K562 (cell line): ENCODE data around the gene MYH7B. TPM values are rescaled to one million over a fixed set of nuclear protein-coding genes. Genes with fewer than 3 reads are reported as not detected.
A peak's percentile ranks its signal among the peaks of the same experiment; 100 is the strongest.

Experiments used
- ATAC-seq: fragments of 200-7000 bp; cut with Tn5 transposase; 3 replicates; pipeline ENCODE4 v1.9.1; 2020; ENCODE audit warnings: moderate library complexity
- BruUV-seq: library from RNA; stranded (reverse); fragments of 400-500 nt; replicated peaks from 2 replicates; lab custom pipeline; 2021; lab: Mats Ljungman, UMichigan
- CTCF ChIA-PET: fragments of 300-600 bp; formaldehyde crosslinking; extraction: SDS; loops from one replicate; lab custom pipeline; 2021; ENCODE audit warnings: low intra/inter-chr PET ratio; lab: Yijun Ruan, JAX
- POLR2A ChIA-PET: fragments of 300-600, 350-650 bp; sonication (Branson Sonifier 250); formaldehyde crosslinking; extraction: SDS; loops from one replicate; lab custom pipeline; 2021; ENCODE audit warnings: antibody characterized with exemption, inconsistent platforms; lab: Yijun Ruan, JAX
- DNase-seq, 4 experiments: peaks; one replicate each; pipeline versions ENCODE4 v3.0.0 to v3.0.0-alpha.2; 2011 to 2018; ENCODE audit warnings: low spot score in 3 of 4, mixed read lengths in 3 of 4; ENCODE audit errors: extremely low read depth in 1 of 4
- FAIRE-seq: peaks from 2 replicates; lab custom pipeline; 2011; peaks lifted over from hg19 to GRCh38; lab: Jason Lieb, UNC
- H2AFZ ChIP-seq: 2 replicates; pipeline ENCODE4 v1.6.0; 2011; ENCODE audit warnings: low read depth, low read length, control low read depth, inconsistent platforms
- H3K27ac ChIP-seq: fragments of 200-600 bp; 3 replicates; pipeline ENCODE4 v1.8.0; 2011; ENCODE audit warnings: low read depth, mild to moderate bottlenecking, control low read depth, inconsistent platforms, low read length, moderate library complexity, mixed read lengths; ENCODE audit errors: extremely low read depth
- H3K27me3 ChIP-seq, 2 experiments: fragments of 300-600 bp in 1 of 2; 2 replicates in 1 of 2; 3 replicates in 1 of 2; pipeline versions ENCODE4 v1.6.0 to v1.8.0; 2011; ENCODE audit warnings: inconsistent platforms in 2 of 2, low read length in 2 of 2, mild to moderate bottlenecking in 1 of 2, mixed read lengths in 1 of 2, moderate library complexity in 1 of 2; ENCODE audit not compliant: control insufficient read depth in 2 of 2, insufficient read depth in 2 of 2
- H3K36me3 ChIP-seq: fragments of 300-600 bp; 3 replicates; pipeline ENCODE4 v1.8.0; 2011; ENCODE audit warnings: mild to moderate bottlenecking, low read length, inconsistent platforms; ENCODE audit not compliant: control insufficient read depth, insufficient read depth
- H3K4me1 ChIP-seq, 2 experiments: fragments of 200-600 bp in 1 of 2; replicated peaks in 1 of 2; 2 replicates in 1 of 2; 3 replicates in 1 of 2; pipeline versions ENCODE4 v1.5.1 to v1.8.0; 2011; ENCODE audit warnings: inconsistent platforms in 2 of 2, low read length in 2 of 2, mild to moderate bottlenecking in 1 of 2, mixed read lengths in 1 of 2, moderate library complexity in 1 of 2; ENCODE audit not compliant: control insufficient read depth in 2 of 2, insufficient read depth in 2 of 2
- H3K4me2 ChIP-seq: 2 replicates; pipeline ENCODE4 v1.6.1; 2011; ENCODE audit warnings: low read length, control low read depth, inconsistent platforms, mixed read lengths; ENCODE audit not compliant: insufficient read depth
- H3K4me3 ChIP-seq: fragments of 200-600 bp; sonication (generic), shearing (Covaris generic); 2 replicates; pipeline ENCODE4 v1.5.1; 2016; ENCODE audit warnings: control low read depth, inconsistent platforms
- H3K79me2 ChIP-seq: fragments of 200-600 bp; 3 replicates; pipeline ENCODE4 v1.8.0; 2011; ENCODE audit warnings: low read length, inconsistent platforms; ENCODE audit not compliant: control insufficient read depth, insufficient read depth
- H3K9ac ChIP-seq, 2 experiments: 2 replicates each; pipeline versions ENCODE4 v1.6.0 to v1.6.1; 2011; ENCODE audit warnings: low read depth in 2 of 2, low read length in 2 of 2, control low read depth in 1 of 2, inconsistent platforms in 1 of 2, mild to moderate bottlenecking in 1 of 2, mixed read lengths in 1 of 2; ENCODE audit not compliant: insufficient read depth in 1 of 2
- H3K9me1 ChIP-seq: one replicate; pipeline ENCODE4 v1.6.0; 2011; ENCODE audit warnings: inconsistent platforms, mild to moderate bottlenecking, low read length, moderate library complexity; ENCODE audit not compliant: control insufficient read depth, insufficient read depth
- H3K9me3 ChIP-seq: replicated peaks from 2 replicates; pipeline ENCODE4 v1.5.1; 2011; ENCODE audit warnings: low read depth, low read length, inconsistent platforms; ENCODE audit not compliant: control insufficient read depth, insufficient read depth
- H4K20me1 ChIP-seq: replicated peaks from 2 replicates; pipeline ENCODE4 v1.6.1; 2011; ENCODE audit warnings: low read length, inconsistent platforms, mixed read lengths; ENCODE audit not compliant: control insufficient read depth, insufficient read depth
- BCOR ChIP-seq: fragments of 450-650 bp; IDR thresholded peaks from 2 replicates; pipeline ENCODE4 v1.6.1; 2016
- CBX8 ChIP-seq: fragments of 200-600 bp; sonication (generic); IDR thresholded peaks from 2 replicates; pipeline ENCODE4 v1.6.1; 2012; ENCODE audit warnings: borderline replicate concordance, mixed run types, low read depth, mild to moderate bottlenecking, moderate library complexity, mixed read lengths, low read length, control low read depth, inconsistent platforms; ENCODE audit not compliant: poor library complexity, severe bottlenecking; ENCODE audit errors: extremely low read depth
- CEBPB ChIP-seq: fragments of 450-650 bp; IDR thresholded peaks from 2 replicates; pipeline ENCODE4 v1.6.1; 2016; ENCODE audit warnings: missing genetic modification characterization, missing compliant biosample characterization
- HDGF ChIP-seq: fragments of 450-650 bp; IDR thresholded peaks from 2 replicates; pipeline ENCODE4 v1.6.1; 2016
- KDM1A ChIP-seq, 2 experiments: fragments of 450-650 bp; IDR thresholded peaks; 2 replicates each; pipeline ENCODE4 v1.6.1; 2016; ENCODE audit warnings: mild to moderate bottlenecking in 2 of 2
- POLR2AphosphoS5 ChIP-seq: IDR thresholded peaks from 2 replicates; pipeline ENCODE4 v1.6.1; 2011; ENCODE audit warnings: mild to moderate bottlenecking, low read depth, low read length, moderate library complexity; ENCODE audit not compliant: control insufficient read depth, insufficient read depth
- SAP30 ChIP-seq: fragments of 200-600 bp; sonication (generic); IDR thresholded peaks from 2 replicates; pipeline ENCODE4 v1.6.1; 2012; ENCODE audit warnings: borderline replicate concordance, low read depth, mild to moderate bottlenecking, moderate library complexity, low read length, control low read depth, inconsistent platforms; ENCODE audit not compliant: insufficient read depth, poor library complexity, severe bottlenecking
- TCF3 ChIP-seq: sonication (generic); formaldehyde crosslinking; IDR thresholded peaks from 2 replicates; pipeline ENCODE4 v1.4.0; 2020; ENCODE audit warnings: mild to moderate bottlenecking, missing genetic modification reagents
- ZC3H4 ChIP-seq: sonication (generic); formaldehyde crosslinking; IDR thresholded peaks from 2 replicates; pipeline ENCODE4 v1.9.0; 2021; ENCODE audit warnings: missing genetic modification reagents, borderline replicate concordance
- whole genome bisulfite sequencing: fragments of 100-300 bp; shearing (Covaris generic); methylation state at CpG from one replicate; pipeline ENCODE4 v1.1.6; 2016; ENCODE audit warnings: low coverage, mixed read lengths; ENCODE audit not compliant: insufficient coverage; ENCODE audit errors: missing lambda C conversion rate; 5-methylcytosine and 5-hydroxymethylcytosine counted together
- in situ Hi-C: fragments of 300-500 bp; cut with MboI; formaldehyde crosslinking; loops from 4 replicates; pipeline ENCODE4 v1.15.0; 2018; ENCODE audit warnings: inconsistent platforms, mixed read lengths
- intact Hi-C: fragments of 100-400 bp; cut with micrococcal nuclease; formaldehyde crosslinking; loops from 2 replicates; pipeline ENCODE4 v1.14.2; 2022
- polyA plus RNA-seq, 8 experiments: library from polyadenylated mRNA; depleted of rRNA in 4 of 8; stranded (reverse) in 5 of 8; unstranded in 3 of 8; fragments of >200 nt; fragmentation: Nextera tagmentation in 2 of 8; fragmentation: Illumina TruSeq in 1 of 8; extraction: Ambion mirVana in 2 of 8; extraction: Trizol in 1 of 8; gene quantifications; 2 replicates each; pipeline versions ENCODE4 v1.2.1 to v1.2.3, GENCODE V29; 2011 to 2014; ENCODE audit warnings: inconsistent platforms in 1 of 8, missing spikeins in 1 of 8
- total RNA-seq, 7 experiments: library from RNA; depleted of rRNA in 6 of 7; stranded (reverse); fragments of >200 nt in 6 of 7; fragmentation: Illumina TruSeq in 2 of 7; extraction: Trizol in 2 of 7; gene quantifications; 2 replicates each; pipeline versions ENCODE4 v1.2.1 to v1.2.3, GENCODE V29; 2011 to 2021; ENCODE audit warnings: low replicate concordance in 1 of 7
- TF ChIP-seq, protein P1 (sequence below): fragments of 250-450 bp; sonication (Bioruptor Pico); IDR thresholded peaks from 2 replicates; pipeline ENCODE4 v1.4.0; 2020
- TF ChIP-seq, protein P2 (sequence below), 2 experiments: fragments of 450-650 bp; conservative IDR thresholded peaks; 2 replicates each; pipeline ENCODE4 v1.6.1; 2017; ENCODE audit warnings: mild to moderate bottlenecking in 2 of 2, moderate library complexity in 2 of 2

MYH7B gene
- total and polyA plus RNA-seq, 9 of the 15 experiments (the other 6 are each of a cell fraction or from before 2014, with no cell fraction given), result 0.07 to 0.34 (median 0.13) TPM; not detected in 3

DNA sequence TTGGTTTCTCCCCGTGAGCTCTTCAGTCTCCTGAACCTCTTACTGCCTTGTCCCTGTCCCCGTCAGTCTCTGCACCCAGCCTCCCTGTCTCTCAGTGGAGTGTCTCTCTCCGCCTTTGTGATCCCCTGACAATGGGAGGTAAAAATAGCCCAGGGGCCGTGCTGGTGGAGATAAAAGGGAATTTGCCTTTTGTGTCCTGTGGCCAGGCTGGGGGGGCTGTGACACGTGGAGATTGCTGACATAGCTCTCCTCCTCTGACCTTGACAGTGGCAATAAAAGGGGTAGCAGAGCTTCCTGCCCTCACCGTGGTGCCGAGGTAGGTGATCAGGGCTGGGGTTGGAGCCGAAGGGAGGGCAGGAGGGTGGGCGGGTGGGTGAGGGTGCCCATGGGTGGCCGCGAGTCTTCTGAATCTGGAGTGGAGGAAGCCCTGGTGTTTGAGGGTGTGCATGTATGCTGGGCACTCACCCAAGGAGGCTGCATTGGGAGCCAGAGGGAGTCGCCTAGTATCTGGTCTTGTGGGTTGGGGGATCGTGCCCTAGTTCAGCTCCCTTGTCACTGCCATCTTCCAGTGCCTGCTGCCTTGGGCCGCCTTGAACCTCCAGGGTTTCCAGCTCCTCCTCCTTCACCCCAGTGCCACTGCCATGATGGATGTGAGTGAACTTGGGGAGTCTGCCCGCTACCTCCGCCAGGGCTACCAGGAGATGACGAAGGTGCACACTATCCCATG lies 21.9 kb downstream of the MYH7B start (continued):
- TF ChIP-seq TCF3 (CRISPR knock-in tag), result peak; percentile 30; the same call in 1 of the 2 replicates
- no peak for TF ChIP-seq POLR2AphosphoS5

DNA sequence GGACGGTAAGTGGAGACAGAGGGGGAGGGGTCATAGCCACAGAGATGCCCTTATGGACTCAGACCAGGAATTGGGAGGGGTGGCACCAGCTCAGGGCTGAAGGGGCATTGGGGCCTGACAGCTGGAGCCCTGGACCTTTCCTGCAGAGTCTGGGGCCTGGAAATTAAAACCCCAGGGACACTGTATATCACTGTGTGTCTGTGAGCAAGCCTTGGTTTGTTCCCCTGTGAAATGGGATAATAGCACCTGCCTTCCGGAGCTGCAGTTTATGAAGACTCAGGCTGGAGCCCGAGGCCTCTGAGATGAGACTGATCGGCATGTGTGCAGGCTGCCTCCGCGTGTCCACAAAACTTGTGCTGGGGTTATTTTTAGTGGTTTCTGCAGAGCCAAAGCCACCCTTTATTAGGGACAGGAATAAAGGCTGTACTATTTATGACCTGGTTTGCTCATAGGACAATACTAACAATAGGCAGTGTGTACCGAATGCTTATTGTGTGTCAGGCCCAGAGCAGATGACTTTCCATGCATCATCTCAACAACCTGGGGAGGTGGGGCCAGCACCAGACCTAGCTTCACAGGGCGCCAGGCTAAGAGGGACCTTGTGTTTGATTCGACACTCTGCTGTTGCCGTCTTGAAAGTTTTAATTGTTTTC lies 22.6 kb downstream of the MYH7B start:
- H3K4me1 ChIP-seq, result peaks cover 30% of the 10 kb centered on the region in 2 experiments; a peak in 4 of 5 replicates
- no peak overlapping the region for H3K4me2 ChIP-seq
- ChIA-PET CTCF (no interaction called here), POLR2A (interaction anchor here (0.8 to 1.2 kb wide), 3 partner anchors 23 to 110 kb away, joined by 3 to 4 read pairs (median 3); no protein-coding TSS in a partner anchor)
- H3K4me3 ChIP-seq, result no peak overlapping the region
- DNase-seq (no peak), ATAC-seq (no peak), FAIRE-seq (no peak)
- H3K36me3 ChIP-seq, result no peaks in the 10 kb centered on the region
- intact Hi-C loops, result no loop called here
- no peak overlapping the region for H2AFZ ChIP-seq
- no TSS peak for BruUV-seq
- H3K9me1 ChIP-seq, result peaks cover 3% of the 10 kb centered on the region
- H3K27me3 ChIP-seq, result no peaks in the 10 kb centered on the region
- H3K9me3 ChIP-seq, result no peaks in the 10 kb centered on the region
- H4K20me1 ChIP-seq, result no peaks in the 10 kb centered on the region
- 63% methylated on average over 10 of the region's 10 CpGs for WGBS
- H3K79me2 ChIP-seq, result no peaks in the 10 kb centered on the region
- no peak overlapping the region for H3K27ac ChIP-seq
- in situ Hi-C loops, result no loop called here
- H3K9ac ChIP-seq, result peak overlapping the region in 1 of 2 experiments; percentile 76; a peak in 1 of 4 replicates
- 0 out of 2 replicates have a peak, but pooled peaks have one; percentile 13 for TF ChIP-seq BCOR
- TF ChIP-seq SAP30, result no peak
- TF ChIP-seq KDM1A (IDR thresholded peaks at IDR 0.05), result 0 out of 4 replicates have a peak, but pooled peaks of 1 of the 2 experiments have one; percentile 23
- no peak for TF ChIP-seq CEBPB (tag)
- TF ChIP-seq, protein P1, sequence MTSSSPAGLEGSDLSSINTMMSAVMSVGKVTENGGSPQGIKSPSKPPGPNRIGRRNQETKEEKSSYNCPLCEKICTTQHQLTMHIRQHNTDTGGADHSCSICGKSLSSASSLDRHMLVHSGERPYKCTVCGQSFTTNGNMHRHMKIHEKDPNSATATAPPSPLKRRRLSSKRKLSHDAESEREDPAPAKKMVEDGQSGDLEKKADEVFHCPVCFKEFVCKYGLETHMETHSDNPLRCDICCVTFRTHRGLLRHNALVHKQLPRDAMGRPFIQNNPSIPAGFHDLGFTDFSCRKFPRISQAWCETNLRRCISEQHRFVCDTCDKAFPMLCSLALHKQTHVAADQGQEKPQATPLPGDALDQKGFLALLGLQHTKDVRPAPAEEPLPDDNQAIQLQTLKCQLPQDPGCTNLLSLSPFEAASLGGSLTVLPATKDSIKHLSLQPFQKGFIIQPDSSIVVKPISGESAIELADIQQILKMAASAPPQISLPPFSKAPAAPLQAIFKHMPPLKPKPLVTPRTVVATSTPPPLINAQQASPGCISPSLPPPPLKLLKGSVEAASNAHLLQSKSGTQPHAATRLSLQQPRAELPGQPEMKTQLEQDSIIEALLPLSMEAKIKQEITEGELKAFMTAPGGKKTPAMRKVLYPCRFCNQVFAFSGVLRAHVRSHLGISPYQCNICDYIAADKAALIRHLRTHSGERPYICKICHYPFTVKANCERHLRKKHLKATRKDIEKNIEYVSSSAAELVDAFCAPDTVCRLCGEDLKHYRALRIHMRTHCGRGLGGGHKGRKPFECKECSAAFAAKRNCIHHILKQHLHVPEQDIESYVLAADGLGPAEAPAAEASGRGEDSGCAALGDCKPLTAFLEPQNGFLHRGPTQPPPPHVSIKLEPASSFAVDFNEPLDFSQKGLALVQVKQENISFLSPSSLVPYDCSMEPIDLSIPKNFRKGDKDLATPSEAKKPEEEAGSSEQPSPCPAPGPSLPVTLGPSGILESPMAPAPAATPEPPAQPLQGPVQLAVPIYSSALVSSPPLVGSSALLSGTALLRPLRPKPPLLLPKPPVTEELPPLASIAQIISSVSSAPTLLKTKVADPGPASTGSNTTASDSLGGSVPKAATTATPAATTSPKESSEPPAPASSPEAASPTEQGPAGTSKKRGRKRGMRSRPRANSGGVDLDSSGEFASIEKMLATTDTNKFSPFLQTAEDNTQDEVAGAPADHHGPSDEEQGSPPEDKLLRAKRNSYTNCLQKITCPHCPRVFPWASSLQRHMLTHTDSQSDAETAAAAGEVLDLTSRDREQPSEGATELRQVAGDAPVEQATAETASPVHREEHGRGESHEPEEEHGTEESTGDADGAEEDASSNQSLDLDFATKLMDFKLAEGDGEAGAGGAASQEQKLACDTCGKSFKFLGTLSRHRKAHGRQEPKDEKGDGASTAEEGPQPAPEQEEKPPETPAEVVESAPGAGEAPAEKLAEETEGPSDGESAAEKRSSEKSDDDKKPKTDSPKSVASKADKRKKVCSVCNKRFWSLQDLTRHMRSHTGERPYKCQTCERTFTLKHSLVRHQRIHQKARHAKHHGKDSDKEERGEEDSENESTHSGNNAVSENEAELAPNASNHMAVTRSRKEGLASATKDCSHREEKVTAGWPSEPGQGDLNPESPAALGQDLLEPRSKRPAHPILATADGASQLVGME (CRISPR knock-in tag), result no peak
- TF ChIP-seq, protein P2, sequence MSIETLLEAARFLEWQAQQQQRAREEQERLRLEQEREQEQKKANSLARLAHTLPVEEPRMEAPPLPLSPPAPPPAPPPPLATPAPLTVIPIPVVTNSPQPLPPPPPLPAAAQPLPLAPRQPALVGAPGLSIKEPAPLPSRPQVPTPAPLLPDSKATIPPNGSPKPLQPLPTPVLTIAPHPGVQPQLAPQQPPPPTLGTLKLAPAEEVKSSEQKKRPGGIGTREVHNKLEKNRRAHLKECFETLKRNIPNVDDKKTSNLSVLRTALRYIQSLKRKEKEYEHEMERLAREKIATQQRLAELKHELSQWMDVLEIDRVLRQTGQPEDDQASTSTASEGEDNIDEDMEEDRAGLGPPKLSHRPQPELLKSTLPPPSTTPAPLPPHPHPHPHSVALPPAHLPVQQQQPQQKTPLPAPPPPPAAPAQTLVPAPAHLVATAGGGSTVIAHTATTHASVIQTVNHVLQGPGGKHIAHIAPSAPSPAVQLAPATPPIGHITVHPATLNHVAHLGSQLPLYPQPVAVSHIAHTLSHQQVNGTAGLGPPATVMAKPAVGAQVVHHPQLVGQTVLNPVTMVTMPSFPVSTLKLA (conservative IDR thresholded peaks at IDR 0.05), result no peak
- TF ChIP-seq HDGF, result no peak
- TF ChIP-seq CBX8, result no peak
- no peak for TF ChIP-seq ZC3H4 (CRISPR knock-in tag)
